HEK293T (cell line): ENCODE data around the gene ATP1B2.
"Not testable (repeated sequence)": the region's sequence is repeated elsewhere in the genome, so short reads cannot be mapped to it uniquely, and the experiment has no call there.

Source experiments
- CTCF ChIA-PET: fragments of 350-600 bp; formaldehyde crosslinking; extraction: SDS; loops from one replicate; lab custom pipeline; 2021; ENCODE audit warnings: antibody characterized with exemption, inconsistent platforms; lab: Yijun Ruan, JAX
- POLR2A ChIA-PET: fragments of 350-600 bp; formaldehyde crosslinking; extraction: SDS; loops from one replicate; lab custom pipeline; 2020; ENCODE audit warnings: antibody characterized with exemption, inconsistent platforms; lab: Yijun Ruan, JAX
- DNase-seq: peaks from one replicate; pipeline ENCODE4 v3.0.0; 2012; ENCODE audit warnings: mixed read lengths; ENCODE audit errors: extremely low spot score
- ARNT ChIP-seq: fragments of 450-650 bp; IDR thresholded peaks from 2 replicates; pipeline ENCODE4 v1.6.1; 2017; ENCODE audit warnings: mild to moderate bottlenecking
- BHLHE40 ChIP-seq: fragments of 450-650 bp; IDR thresholded peaks from 2 replicates; pipeline ENCODE4 v1.6.1; 2016; ENCODE audit warnings: mild to moderate bottlenecking, moderate library complexity, borderline replicate concordance
- CTBP1 ChIP-seq: fragments of 450-650 bp; IDR thresholded peaks from 2 replicates; pipeline ENCODE4 v1.6.1; 2016; ENCODE audit warnings: borderline replicate concordance
- ELF4 ChIP-seq: fragments of 450-650 bp; IDR thresholded peaks from 2 replicates; pipeline ENCODE4 v1.6.1; 2017; ENCODE audit warnings: antibody characterized with exemption
- FOXA1 ChIP-seq: fragments of 450-650 bp; IDR thresholded peaks from 2 replicates; pipeline ENCODE4 v1.6.1; 2016; ENCODE audit warnings: mild to moderate bottlenecking
- FOXK2 ChIP-seq: fragments of 450-650 bp; IDR thresholded peaks from 2 replicates; pipeline ENCODE4 v1.6.1; 2016; ENCODE audit warnings: mild to moderate bottlenecking
- FOXM1 ChIP-seq: fragments of 450-650 bp; IDR thresholded peaks from 2 replicates; pipeline ENCODE4 v1.6.1; 2017; ENCODE audit warnings: mild to moderate bottlenecking, borderline replicate concordance
- HDGF ChIP-seq: fragments of 450-650 bp; IDR thresholded peaks from 2 replicates; pipeline ENCODE4 v1.6.1; 2017; ENCODE audit warnings: antibody characterized with exemption, borderline replicate concordance
- L3MBTL2 ChIP-seq: fragments of 450-650 bp; conservative IDR thresholded peaks from 2 replicates; pipeline ENCODE4 v1.6.1; 2016; ENCODE audit warnings: mild to moderate bottlenecking
- LEF1 ChIP-seq: fragments of 450-650 bp; IDR thresholded peaks from 2 replicates; pipeline ENCODE4 v1.6.1; 2017; ENCODE audit warnings: mild to moderate bottlenecking, borderline replicate concordance
- NFRKB ChIP-seq: fragments of 450-650 bp; IDR thresholded peaks from 2 replicates; pipeline ENCODE4 v1.6.1; 2016; ENCODE audit warnings: mild to moderate bottlenecking, moderate library complexity
- SP1 ChIP-seq: fragments of 450-650 bp; IDR thresholded peaks from 2 replicates; pipeline ENCODE4 v1.6.1; 2017
- SUZ12 ChIP-seq: fragments of 450-650 bp; IDR thresholded peaks from 2 replicates; pipeline ENCODE4 v1.6.1; 2016; ENCODE audit warnings: mild to moderate bottlenecking
- TARDBP ChIP-seq: fragments of 450-650 bp; IDR thresholded peaks from 2 replicates; pipeline ENCODE4 v1.6.1; 2016
- ZNF384 ChIP-seq: fragments of 450-650 bp; IDR thresholded peaks from 2 replicates; pipeline ENCODE4 v1.6.1; 2016
- TF ChIP-seq, protein P1 (sequence below): fragments of 450-650 bp; IDR thresholded peaks from 2 replicates; pipeline ENCODE4 v1.6.1; 2016

Gene ATP1B2

DNA sequence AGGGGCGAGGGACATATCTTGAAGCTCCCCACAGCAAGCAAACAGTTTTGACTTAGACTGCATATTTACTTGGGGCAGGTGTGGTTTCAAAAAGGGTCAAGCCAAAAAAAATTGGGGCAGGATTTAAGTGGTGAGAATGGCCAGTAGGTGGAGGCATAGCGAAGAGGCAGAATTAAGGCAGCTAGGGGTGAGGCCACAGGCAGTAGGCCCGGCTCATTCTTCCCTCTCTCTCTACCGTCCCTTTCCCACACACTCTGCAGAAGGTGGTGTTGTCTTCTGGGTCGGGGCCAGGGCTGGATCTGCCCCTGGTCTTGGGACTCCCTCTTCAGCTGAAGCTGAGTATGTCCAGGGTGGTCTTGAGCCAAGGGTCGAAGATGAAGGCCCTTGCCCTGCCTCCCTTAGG lies 18.2 kb upstream of the ATP1B2 start:
- CTCF ChIA-PET, result interaction anchor here (0.6 to 7.6 kb wide), 10 partner anchors 10 to 246 kb away, joined by 3 to 81 read pairs (median 4); partner anchors contain the start of genes ATP1B2, DNAH2, EFNB3 and TP53
- DNase-seq, result peak; percentile 68
- POLR2A ChIA-PET, result interaction anchor here (1.0 to 11.9 kb wide), 5 partner anchors 17 to 72 kb away, joined by 3 to 236 read pairs (median 4); partner anchors contain the start of genes EFNB3, FXR2, MPDU1 and TP53
- no peak for TF ChIP-seq BHLHE40
- peak; percentile 62 for TF ChIP-seq ZNF384

DNA sequence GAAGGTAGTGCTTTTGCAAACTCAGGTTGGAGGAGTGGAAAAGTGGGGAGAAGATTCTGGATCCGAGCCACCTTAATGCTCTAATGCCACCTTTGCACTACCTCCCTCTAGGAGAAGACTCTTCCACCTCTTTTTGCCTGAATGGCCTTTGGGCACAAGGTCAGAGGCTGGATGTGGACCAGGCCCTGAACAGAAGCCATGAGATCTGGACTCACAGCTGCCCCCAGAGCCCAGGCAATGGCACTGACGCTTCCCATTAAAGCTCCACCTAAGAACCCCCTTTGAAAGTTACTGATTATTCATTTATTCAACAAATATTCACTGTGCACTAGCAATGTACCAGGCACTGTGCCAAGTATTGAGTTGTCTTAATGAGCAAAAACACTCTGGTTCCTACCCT lies 17.6 kb upstream of the ATP1B2 start:
- TF ChIP-seq HDGF (no peak), ARNT (no peak), ZNF384 (no peak), BHLHE40 (no peak), TARDBP (no peak)
- TF ChIP-seq, protein P1, sequence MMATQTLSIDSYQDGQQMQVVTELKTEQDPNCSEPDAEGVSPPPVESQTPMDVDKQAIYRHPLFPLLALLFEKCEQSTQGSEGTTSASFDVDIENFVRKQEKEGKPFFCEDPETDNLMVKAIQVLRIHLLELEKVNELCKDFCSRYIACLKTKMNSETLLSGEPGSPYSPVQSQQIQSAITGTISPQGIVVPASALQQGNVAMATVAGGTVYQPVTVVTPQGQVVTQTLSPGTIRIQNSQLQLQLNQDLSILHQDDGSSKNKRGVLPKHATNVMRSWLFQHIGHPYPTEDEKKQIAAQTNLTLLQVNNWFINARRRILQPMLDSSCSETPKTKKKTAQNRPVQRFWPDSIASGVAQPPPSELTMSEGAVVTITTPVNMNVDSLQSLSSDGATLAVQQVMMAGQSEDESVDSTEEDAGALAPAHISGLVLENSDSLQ, result no peak
- POLR2A ChIA-PET, result interaction anchor here (1.0 to 11.9 kb wide), 5 partner anchors 18 to 72 kb away, joined by 3 to 236 read pairs (median 4); partner anchors contain the start of genes EFNB3, FXR2, MPDU1 and TP53
- CTCF ChIA-PET, result interaction anchor here (0.6 to 7.6 kb wide), 10 partner anchors 9 to 245 kb away, joined by 3 to 81 read pairs (median 4); partner anchors contain the start of genes ATP1B2, DNAH2, EFNB3 and TP53
- peak; percentile 11 for DNase-seq

DNA sequence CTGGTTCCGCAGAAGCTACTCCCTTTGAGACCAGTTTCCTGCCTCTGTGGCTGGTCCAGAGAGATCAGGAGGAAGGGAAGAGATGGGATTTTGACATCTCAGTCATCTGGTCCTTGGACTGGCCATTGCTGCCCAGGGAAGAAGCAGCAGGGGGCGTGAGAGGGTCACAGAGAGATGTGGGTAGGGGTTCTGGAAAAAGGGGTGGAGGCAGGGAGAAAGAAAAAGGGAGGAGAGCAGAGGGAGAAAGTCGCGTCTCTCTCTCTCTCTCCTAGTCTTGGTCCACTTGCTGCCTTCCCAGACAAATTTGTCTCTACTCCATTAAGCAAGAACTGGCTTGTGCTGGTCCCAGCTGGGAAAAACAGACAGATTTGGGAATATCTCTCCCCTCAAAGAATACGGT lies 16.3 kb upstream of the ATP1B2 start:
- CTCF ChIA-PET, result interaction anchor here (1.4 to 7.6 kb wide), 2 partner anchors 17 to 54 kb away, joined by 6 to 81 read pairs; partner anchors contain the start of genes ATP1B2, TP53 and WRAP53
- no peak for TF ChIP-seq BHLHE40
- TF ChIP-seq SP1, result no peak
- no peak for TF ChIP-seq HDGF
- TF ChIP-seq SUZ12, result no peak
- no peak for TF ChIP-seq L3MBTL2
- TF ChIP-seq LEF1, result no peak
- TF ChIP-seq CTBP1, result no peak
- no peak for TF ChIP-seq ARNT
- TF ChIP-seq FOXK2, result no peak
- TF ChIP-seq TARDBP, result no peak
- TF ChIP-seq ELF4, result no peak
- TF ChIP-seq, protein P1, result no peak
- TF ChIP-seq ZNF384, result no peak
- DNase-seq, result peak; percentile 68
- POLR2A ChIA-PET, result interaction anchor here (1.0 to 11.9 kb wide), 4 partner anchors 16 to 83 kb away, joined by 3 to 236 read pairs (median 4); partner anchors contain the start of genes ATP1B2, DNAH2, TP53 and WRAP53

DNA sequence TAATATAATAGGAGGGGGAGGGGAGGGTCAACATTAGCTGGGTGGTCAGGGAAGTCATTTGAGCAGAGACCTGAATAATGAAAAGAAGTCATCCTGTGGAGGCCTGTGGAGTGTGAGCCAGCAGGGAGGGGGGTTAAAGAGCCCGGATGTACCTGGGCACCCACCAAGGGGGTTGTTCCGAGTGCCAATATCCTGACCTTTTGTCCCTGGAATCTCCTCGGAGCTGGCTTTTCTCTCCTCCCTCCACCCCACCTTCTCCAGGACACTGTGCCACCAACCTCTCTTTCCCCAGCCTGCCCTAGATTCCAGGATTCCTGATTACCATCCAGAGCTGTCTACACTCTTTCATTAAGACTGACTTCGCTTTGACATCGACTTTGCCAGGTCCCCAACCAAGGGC lies 14.6 kb upstream of the ATP1B2 start:
- TF ChIP-seq NFRKB (no peak), LEF1 (no peak), L3MBTL2 (no peak), HDGF (no peak), ELF4 (no peak), TARDBP (no peak), CTBP1 (no peak), SP1 (no peak), SUZ12 (no peak), ZNF384 (no peak), FOXK2 (no peak), FOXA1 (no peak), ARNT (no peak), FOXM1 (no peak), BHLHE40 (no peak)
- TF ChIP-seq, protein P1, result no peak
- POLR2A ChIA-PET, result interaction anchor here (1.2 to 11.9 kb wide), 3 partner anchors 8 to 50 kb away, joined by 4 to 236 read pairs (median 6); partner anchors contain the start of genes ATP1B2, SAT2, TP53 and WRAP53
- CTCF ChIA-PET, result interaction anchor here (0.7 to 7.6 kb wide), 2 partner anchors 9 to 52 kb away, joined by 3 to 81 read pairs; partner anchors contain the start of genes SAT2, TP53 and WRAP53
- DNase-seq, result peak; percentile 4

DNA sequence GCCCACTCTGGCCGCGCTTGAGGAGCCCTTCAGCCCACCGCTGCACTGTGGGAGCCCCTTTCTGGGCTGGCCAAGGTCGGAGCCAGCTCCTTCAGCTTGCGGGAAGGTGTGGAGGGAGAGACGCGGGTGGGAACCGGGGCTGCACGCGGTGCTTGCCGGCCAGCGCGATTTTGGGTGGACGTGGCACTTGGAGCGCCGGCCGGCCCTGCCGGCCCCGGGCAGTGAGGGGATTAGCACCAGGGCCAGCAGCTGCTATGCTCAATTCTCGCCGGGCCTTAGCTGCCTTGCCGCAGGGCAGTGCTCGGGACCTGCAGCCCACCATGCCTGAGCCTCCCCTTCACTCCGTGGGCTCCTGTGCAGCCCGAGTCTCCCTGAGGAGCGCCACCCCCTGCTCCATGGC lies 9.9 kb upstream of the ATP1B2 start:
- ChIA-PET CTCF (no interaction called here), POLR2A (interaction anchor here (2.0 to 3.7 kb wide), 2 partner anchors 10 to 47 kb away, joined by 12 to 15 read pairs; partner anchors contain the start of genes ATP1B2, TP53 and WRAP53)
- TF ChIP-seq ARNT (no peak), ZNF384 (no peak), L3MBTL2 (no peak), BHLHE40 (no peak), FOXM1 (no peak)
- DNase-seq, result no peak

DNA sequence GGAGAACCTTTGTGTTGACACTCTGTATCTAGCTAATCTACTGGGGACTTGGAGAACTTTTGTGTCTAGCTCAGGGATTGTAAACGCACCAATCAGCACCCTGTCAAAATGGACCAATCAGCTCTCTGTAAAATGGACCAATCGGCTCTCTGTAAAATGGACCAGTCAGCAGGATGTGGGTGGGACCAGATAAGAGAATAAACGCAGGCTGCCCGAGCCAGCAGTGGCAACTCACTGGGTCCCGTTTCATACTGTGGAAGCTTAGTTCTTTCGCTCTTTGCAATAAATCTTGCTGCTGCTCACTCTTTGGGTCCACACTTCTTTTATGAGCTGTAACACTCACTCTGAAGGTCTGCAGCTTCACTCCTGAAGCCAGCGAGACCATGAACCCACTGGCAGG lies 9.1 kb upstream of the ATP1B2 start:
- CTCF ChIA-PET, result interaction anchor here (1.1 kb wide), 1 partner anchor 9 kb away, joined by 5 read pairs; no protein-coding TSS in a partner anchor
- POLR2A ChIA-PET, result interaction anchor here (2.0 to 3.7 kb wide), 2 partner anchors 9 to 46 kb away, joined by 12 to 15 read pairs; partner anchors contain the start of genes ATP1B2, TP53 and WRAP53
- not testable (repeated sequence) for DNase-seq

DNA sequence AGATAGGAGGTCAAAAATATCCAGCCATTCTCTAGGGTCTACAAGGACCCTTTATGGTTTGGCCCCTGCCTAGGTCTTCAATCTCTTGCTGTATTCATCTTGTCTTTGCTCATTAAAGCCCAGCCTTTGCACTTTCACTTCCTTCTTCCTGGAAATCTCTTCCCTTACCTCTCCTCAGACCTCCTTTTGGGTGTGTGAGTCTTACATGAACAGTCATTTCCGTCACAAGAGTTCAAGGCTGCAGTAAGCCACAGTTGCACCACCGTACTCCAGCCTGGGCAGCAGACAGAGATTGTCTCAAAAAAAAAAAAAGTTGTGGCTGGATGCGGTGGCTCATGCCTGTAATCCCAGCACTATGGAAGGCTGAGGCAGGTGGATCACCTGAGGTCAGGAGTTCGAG lies 6.0 kb upstream of the ATP1B2 start:
- TF ChIP-seq ARNT (no peak), SP1 (no peak), SUZ12 (no peak), FOXA1 (no peak), LEF1 (no peak), BHLHE40 (no peak), NFRKB (no peak), FOXK2 (no peak), ELF4 (no peak), L3MBTL2 (no peak), ZNF384 (no peak)
- CTCF ChIA-PET, result no interaction called here
- DNase-seq, result no peak
- POLR2A ChIA-PET, result no interaction called here
